GM23338 (cell line): ENCODE data around the gene SSR3. TPM values are rescaled to one million over a fixed set of nuclear protein-coding genes. Genes with fewer than 3 reads are reported as not detected.

Source experiments
- ATAC-seq: fragments of 200-7000 bp; cut with Tn5 transposase; 3 replicates; pipeline ENCODE4 v1.9.1; 2020
- DNase-seq: peaks from one replicate; pipeline ENCODE4 v3.0.0-alpha.2; 2015; ENCODE audit warnings: low spot score
- H2AFZ ChIP-seq: fragments of 200-600 bp; sonication (generic); 2 replicates; pipeline ENCODE4 v1.8.0; 2016; ENCODE audit warnings: antibody characterized with exemption, mild to moderate bottlenecking, moderate library complexity
- H3F3A ChIP-seq: fragments of 200-600 bp; sonication (generic); replicated peaks from 2 replicates; pipeline ENCODE4 v1.8.0; 2017; ENCODE audit warnings: antibody characterized with exemption, mixed run types, low read depth
- H3K27ac ChIP-seq: fragments of 200-600 bp; sonication (generic); 2 replicates; pipeline ENCODE4 v1.6.1; 2016; ENCODE audit warnings: low read depth
- H3K27me3 ChIP-seq: fragments of 200-600 bp; sonication (generic); 2 replicates; pipeline ENCODE4 v1.8.0; 2016; ENCODE audit warnings: mild to moderate bottlenecking, mixed run types, moderate library complexity; ENCODE audit not compliant: insufficient read depth
- H3K36me3 ChIP-seq: fragments of 200-600 bp; sonication (generic); 2 replicates; pipeline ENCODE4 v1.8.0; 2016; ENCODE audit warnings: mild to moderate bottlenecking; ENCODE audit not compliant: insufficient read depth
- H3K4me1 ChIP-seq: fragments of 200-600 bp; sonication (generic); 2 replicates; pipeline ENCODE4 v1.8.0; 2016; ENCODE audit warnings: mild to moderate bottlenecking, moderate library complexity; ENCODE audit not compliant: insufficient read depth
- H3K4me2 ChIP-seq: fragments of 200-600 bp; sonication (generic); 2 replicates; pipeline ENCODE4 v1.7.1; 2017; ENCODE audit warnings: mixed run types
- H3K4me3 ChIP-seq: fragments of 200-600 bp; sonication (generic); 2 replicates; pipeline ENCODE4 v1.6.1; 2016; ENCODE audit warnings: mixed run types
- H3K79me2 ChIP-seq: fragments of 200-600 bp; sonication (generic); replicated peaks from 2 replicates; pipeline ENCODE4 v1.8.0; 2017; ENCODE audit warnings: mild to moderate bottlenecking; ENCODE audit not compliant: insufficient read depth
- H3K9me2 ChIP-seq: fragments of 200-600 bp; sonication (generic); 2 replicates; pipeline ENCODE4 v1.8.0; 2017; ENCODE audit not compliant: insufficient read depth
- H4K20me1 ChIP-seq: fragments of 200-600 bp; sonication (generic); replicated peaks from 2 replicates; pipeline ENCODE4 v1.8.0; 2017; ENCODE audit warnings: mild to moderate bottlenecking; ENCODE audit not compliant: insufficient read depth
- H3K27ac Mint-ChIP-seq: 2 replicates; pipeline ENCODE4 v1.8.0; 2020; ENCODE audit warnings: inconsistent platforms, mild to moderate bottlenecking, moderate library complexity, mixed read lengths
- H3K27me3 Mint-ChIP-seq: 3 replicates; pipeline ENCODE4 v1.8.0; 2022; ENCODE audit warnings: low read depth, mild to moderate bottlenecking, moderate library complexity, mixed read lengths, inconsistent platforms; ENCODE audit not compliant: insufficient read depth, poor library complexity
- H3K36me3 Mint-ChIP-seq: 3 replicates; pipeline ENCODE4 v1.8.0; 2021; ENCODE audit warnings: low read depth, mild to moderate bottlenecking, inconsistent platforms, moderate library complexity, mixed read lengths
- H3K4me1 Mint-ChIP-seq: 3 replicates; pipeline ENCODE4 v1.8.0; 2020; ENCODE audit warnings: mild to moderate bottlenecking, inconsistent platforms, mixed read lengths
- H3K4me3 Mint-ChIP-seq: 3 replicates; pipeline ENCODE4 v1.8.0; 2021; ENCODE audit warnings: moderate library complexity, mild to moderate bottlenecking, inconsistent platforms, mixed read lengths
- H3K9me3 Mint-ChIP-seq: 3 replicates; pipeline ENCODE4 v1.8.0; 2020; ENCODE audit warnings: moderate library complexity, mild to moderate bottlenecking, inconsistent platforms, mixed read lengths
- CREB1 ChIP-seq: fragments of 250-450 bp; sonication (Bioruptor Pico); IDR thresholded peaks from 2 replicates; pipeline ENCODE4 v1.5.0; 2020; ENCODE audit warnings: low read depth, mild to moderate bottlenecking, moderate library complexity
- ETS1 ChIP-seq: IDR thresholded peaks from 2 replicates; pipeline ENCODE4 v1.6.1; 2016; ENCODE audit warnings: antibody characterized with exemption
- EZH2 ChIP-seq: fragments of 200-600 bp; sonication (generic); IDR thresholded peaks from one replicate; pipeline ENCODE4 v1.8.0; 2017; ENCODE audit warnings: antibody characterized with exemption, mild to moderate bottlenecking, low read depth; ENCODE audit not compliant: unreplicated experiment
- EZH2phosphoT487 ChIP-seq: fragments of 200-600 bp; sonication (generic); IDR thresholded peaks from one replicate; pipeline ENCODE4 v1.8.1; 2018; ENCODE audit warnings: antibody characterized with exemption; ENCODE audit not compliant: unreplicated experiment
- JUNB ChIP-seq: IDR thresholded peaks from one replicate; pipeline ENCODE4 v1.6.1; 2016; ENCODE audit warnings: antibody characterized with exemption; ENCODE audit not compliant: unreplicated experiment
- NANOG ChIP-seq: IDR thresholded peaks from 2 replicates; pipeline ENCODE4 v1.6.1; 2016; ENCODE audit warnings: antibody characterized with exemption, borderline replicate concordance
- POLR2AphosphoS5 ChIP-seq: IDR thresholded peaks from 2 replicates; pipeline ENCODE4 v1.6.1; 2016; ENCODE audit warnings: antibody characterized with exemption, low read depth
- STAT1 ChIP-seq: IDR thresholded peaks from one replicate; pipeline ENCODE4 v1.6.1; 2016; ENCODE audit warnings: antibody characterized with exemption; ENCODE audit not compliant: unreplicated experiment
- ZNF114 ChIP-seq: fragments of 250-450 bp; sonication (Bioruptor Pico); IDR thresholded peaks from 2 replicates; pipeline ENCODE4 v1.5.0; 2020; ENCODE audit warnings: mild to moderate bottlenecking, moderate library complexity
- ZNF331 ChIP-seq: fragments of 250-450 bp; sonication (Bioruptor Pico); IDR thresholded peaks from 2 replicates; pipeline ENCODE4 v1.5.0; 2020; ENCODE audit warnings: low read depth, mild to moderate bottlenecking, moderate library complexity
- polyA plus RNA-seq: library from polyadenylated mRNA; unstranded; fragments of >200 nt; fragmentation: Nextera tagmentation; extraction: Ambion mirVana; gene quantifications from 2 replicates; pipeline ENCODE4 v1.2.1, GENCODE V29; 2016
- total RNA-seq: library from RNA; depleted of rRNA; stranded (reverse); fragments of >200 nt; shearing (Covaris generic); gene quantifications from 2 replicates; pipeline ENCODE4 v1.2.3, GENCODE V29; 2014
- TF ChIP-seq, protein P1 (sequence below): fragments of 250-450 bp; sonication (Bioruptor Pico); IDR thresholded peaks from 2 replicates; pipeline ENCODE4 v1.5.0; 2020; ENCODE audit warnings: mild to moderate bottlenecking, moderate library complexity
- TF ChIP-seq, protein P2 (sequence below): IDR thresholded peaks from one replicate; pipeline ENCODE4 v1.6.1; 2018; ENCODE audit warnings: antibody characterized with exemption; ENCODE audit not compliant: unreplicated experiment
- TF ChIP-seq, protein P3 (sequence below), 2 experiments: fragments of 200-600 bp in 1 of 2; sonication (generic) in 1 of 2; conservative IDR thresholded peaks; 2 replicates each; pipeline versions ENCODE4 v1.5.1 to v1.6.1; 2016 to 2017; ENCODE audit warnings: antibody characterized with exemption in 2 of 2, low read depth in 2 of 2, mild to moderate bottlenecking in 2 of 2, moderate library complexity in 1 of 2

Gene SSR3
- total and polyA plus RNA-seq, 2 experiments from 2014 or later, result 143 to 173 TPM

DNA sequence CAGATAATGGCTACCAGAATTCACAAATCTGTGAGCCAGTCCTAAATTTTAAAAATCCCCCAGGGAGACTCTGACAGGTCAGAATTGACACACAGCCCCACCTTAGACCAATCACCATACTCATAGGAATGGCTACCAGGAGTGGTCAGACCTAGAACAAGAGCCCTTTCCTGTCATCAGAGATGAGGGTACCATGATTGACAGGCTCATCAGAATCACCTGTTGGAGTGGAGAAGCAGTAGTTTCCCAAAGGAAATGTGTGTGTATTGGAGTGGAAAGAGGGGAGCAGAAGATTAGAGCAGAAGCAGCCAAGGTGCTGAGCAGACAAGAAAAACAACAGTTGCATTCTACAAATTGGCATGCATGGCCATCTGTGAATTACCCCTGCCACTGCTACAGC is 27.0 kb upstream of the SSR3 start:
- Mint-ChIP-seq H3K9me3 (no peaks in the 10 kb centered on the region), H3K36me3 (no peaks in the 10 kb centered on the region), H3K27ac (no peak overlapping the region), H3K4me3 (no peak overlapping the region), H3K4me1 (no peaks in the 10 kb centered on the region), H3K27me3 (peaks cover 1% of the 10 kb centered on the region)
- H3K4me2 ChIP-seq, result no peak overlapping the region
- H3K4me1 ChIP-seq, result peaks cover 7% of the 10 kb centered on the region
- H3K27ac ChIP-seq, result no peak overlapping the region
- no peaks in the 10 kb centered on the region for H3K36me3 ChIP-seq
- no peak overlapping the region for H2AFZ ChIP-seq
- H3K27me3 ChIP-seq, result no peaks in the 10 kb centered on the region
- DNase-seq, result no peak
- TF ChIP-seq NANOG (no peak), EZH2 (no peak), CREB1 (CRISPR knock-in tag) (no peak), EZH2phosphoT487 (no peak), ZNF331 (no peak), STAT1 (no peak), ZNF114 (CRISPR knock-in tag) (no peak), JUNB (no peak), POLR2AphosphoS5 (no peak), ETS1 (no peak)
- TF ChIP-seq, protein P1, sequence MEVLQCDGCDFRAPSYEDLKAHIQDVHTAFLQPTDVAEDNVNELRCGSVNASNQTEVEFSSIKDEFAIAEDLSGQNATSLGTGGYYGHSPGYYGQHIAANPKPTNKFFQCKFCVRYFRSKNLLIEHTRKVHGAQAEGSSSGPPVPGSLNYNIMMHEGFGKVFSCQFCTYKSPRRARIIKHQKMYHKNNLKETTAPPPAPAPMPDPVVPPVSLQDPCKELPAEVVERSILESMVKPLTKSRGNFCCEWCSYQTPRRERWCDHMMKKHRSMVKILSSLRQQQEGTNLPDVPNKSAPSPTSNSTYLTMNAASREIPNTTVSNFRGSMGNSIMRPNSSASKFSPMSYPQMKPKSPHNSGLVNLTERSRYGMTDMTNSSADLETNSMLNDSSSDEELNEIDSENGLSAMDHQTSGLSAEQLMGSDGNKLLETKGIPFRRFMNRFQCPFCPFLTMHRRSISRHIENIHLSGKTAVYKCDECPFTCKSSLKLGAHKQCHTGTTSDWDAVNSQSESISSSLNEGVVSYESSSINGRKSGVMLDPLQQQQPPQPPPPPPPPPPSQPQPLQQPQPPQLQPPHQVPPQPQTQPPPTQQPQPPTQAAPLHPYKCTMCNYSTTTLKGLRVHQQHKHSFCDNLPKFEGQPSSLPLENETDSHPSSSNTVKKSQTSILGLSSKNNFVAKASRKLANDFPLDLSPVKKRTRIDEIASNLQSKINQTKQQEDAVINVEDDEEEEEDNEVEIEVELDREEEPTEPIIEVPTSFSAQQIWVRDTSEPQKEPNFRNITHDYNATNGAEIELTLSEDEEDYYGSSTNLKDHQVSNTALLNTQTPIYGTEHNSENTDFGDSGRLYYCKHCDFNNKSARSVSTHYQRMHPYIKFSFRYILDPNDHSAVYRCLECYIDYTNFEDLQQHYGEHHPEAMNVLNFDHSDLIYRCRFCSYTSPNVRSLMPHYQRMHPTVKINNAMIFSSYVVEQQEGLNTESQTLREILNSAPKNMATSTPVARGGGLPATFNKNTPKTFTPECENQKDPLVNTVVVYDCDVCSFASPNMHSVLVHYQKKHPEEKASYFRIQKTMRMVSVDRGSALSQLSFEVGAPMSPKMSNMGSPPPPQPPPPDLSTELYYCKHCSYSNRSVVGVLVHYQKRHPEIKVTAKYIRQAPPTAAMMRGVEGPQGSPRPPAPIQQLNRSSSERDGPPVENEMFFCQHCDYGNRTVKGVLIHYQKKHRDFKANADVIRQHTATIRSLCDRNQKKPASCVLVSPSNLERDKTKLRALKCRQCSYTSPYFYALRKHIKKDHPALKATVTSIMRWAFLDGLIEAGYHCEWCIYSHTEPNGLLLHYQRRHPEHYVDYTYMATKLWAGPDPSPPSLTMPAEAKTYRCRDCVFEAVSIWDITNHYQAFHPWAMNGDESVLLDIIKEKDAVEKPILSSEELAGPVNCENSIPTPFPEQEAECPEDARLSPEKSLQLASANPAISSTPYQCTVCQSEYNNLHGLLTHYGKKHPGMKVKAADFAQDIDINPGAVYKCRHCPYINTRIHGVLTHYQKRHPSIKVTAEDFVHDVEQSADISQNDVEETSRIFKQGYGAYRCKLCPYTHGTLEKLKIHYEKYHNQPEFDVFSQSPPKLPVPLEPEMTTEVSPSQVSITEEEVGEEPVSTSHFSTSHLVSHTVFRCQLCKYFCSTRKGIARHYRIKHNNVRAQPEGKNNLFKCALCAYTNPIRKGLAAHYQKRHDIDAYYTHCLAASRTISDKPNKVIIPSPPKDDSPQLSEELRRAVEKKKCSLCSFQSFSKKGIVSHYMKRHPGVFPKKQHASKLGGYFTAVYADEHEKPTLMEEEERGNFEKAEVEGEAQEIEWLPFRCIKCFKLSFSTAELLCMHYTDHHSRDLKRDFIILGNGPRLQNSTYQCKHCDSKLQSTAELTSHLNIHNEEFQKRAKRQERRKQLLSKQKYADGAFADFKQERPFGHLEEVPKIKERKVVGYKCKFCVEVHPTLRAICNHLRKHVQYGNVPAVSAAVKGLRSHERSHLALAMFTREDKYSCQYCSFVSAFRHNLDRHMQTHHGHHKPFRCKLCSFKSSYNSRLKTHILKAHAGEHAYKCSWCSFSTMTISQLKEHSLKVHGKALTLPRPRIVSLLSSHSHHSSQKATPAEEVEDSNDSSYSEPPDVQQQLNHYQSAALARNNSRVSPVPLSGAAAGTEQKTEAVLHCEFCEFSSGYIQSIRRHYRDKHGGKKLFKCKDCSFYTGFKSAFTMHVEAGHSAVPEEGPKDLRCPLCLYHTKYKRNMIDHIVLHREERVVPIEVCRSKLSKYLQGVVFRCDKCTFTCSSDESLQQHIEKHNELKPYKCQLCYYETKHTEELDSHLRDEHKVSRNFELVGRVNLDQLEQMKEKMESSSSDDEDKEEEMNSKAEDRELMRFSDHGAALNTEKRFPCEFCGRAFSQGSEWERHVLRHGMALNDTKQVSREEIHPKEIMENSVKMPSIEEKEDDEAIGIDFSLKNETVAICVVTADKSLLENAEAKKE (CRISPR knock-in tag), result no peak
- TF ChIP-seq, protein P2, sequence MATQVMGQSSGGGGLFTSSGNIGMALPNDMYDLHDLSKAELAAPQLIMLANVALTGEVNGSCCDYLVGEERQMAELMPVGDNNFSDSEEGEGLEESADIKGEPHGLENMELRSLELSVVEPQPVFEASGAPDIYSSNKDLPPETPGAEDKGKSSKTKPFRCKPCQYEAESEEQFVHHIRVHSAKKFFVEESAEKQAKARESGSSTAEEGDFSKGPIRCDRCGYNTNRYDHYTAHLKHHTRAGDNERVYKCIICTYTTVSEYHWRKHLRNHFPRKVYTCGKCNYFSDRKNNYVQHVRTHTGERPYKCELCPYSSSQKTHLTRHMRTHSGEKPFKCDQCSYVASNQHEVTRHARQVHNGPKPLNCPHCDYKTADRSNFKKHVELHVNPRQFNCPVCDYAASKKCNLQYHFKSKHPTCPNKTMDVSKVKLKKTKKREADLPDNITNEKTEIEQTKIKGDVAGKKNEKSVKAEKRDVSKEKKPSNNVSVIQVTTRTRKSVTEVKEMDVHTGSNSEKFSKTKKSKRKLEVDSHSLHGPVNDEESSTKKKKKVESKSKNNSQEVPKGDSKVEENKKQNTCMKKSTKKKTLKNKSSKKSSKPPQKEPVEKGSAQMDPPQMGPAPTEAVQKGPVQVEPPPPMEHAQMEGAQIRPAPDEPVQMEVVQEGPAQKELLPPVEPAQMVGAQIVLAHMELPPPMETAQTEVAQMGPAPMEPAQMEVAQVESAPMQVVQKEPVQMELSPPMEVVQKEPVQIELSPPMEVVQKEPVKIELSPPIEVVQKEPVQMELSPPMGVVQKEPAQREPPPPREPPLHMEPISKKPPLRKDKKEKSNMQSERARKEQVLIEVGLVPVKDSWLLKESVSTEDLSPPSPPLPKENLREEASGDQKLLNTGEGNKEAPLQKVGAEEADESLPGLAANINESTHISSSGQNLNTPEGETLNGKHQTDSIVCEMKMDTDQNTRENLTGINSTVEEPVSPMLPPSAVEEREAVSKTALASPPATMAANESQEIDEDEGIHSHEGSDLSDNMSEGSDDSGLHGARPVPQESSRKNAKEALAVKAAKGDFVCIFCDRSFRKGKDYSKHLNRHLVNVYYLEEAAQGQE, result no peak
- TF ChIP-seq, protein P3, sequence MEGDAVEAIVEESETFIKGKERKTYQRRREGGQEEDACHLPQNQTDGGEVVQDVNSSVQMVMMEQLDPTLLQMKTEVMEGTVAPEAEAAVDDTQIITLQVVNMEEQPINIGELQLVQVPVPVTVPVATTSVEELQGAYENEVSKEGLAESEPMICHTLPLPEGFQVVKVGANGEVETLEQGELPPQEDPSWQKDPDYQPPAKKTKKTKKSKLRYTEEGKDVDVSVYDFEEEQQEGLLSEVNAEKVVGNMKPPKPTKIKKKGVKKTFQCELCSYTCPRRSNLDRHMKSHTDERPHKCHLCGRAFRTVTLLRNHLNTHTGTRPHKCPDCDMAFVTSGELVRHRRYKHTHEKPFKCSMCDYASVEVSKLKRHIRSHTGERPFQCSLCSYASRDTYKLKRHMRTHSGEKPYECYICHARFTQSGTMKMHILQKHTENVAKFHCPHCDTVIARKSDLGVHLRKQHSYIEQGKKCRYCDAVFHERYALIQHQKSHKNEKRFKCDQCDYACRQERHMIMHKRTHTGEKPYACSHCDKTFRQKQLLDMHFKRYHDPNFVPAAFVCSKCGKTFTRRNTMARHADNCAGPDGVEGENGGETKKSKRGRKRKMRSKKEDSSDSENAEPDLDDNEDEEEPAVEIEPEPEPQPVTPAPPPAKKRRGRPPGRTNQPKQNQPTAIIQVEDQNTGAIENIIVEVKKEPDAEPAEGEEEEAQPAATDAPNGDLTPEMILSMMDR (conservative IDR thresholded peaks at IDR 0.05; ENCODE audit: low read depth in 2 of 2), result no peak
- H3K79me2 ChIP-seq, result no peaks in the 10 kb centered on the region
- H3K4me3 ChIP-seq, result no peak overlapping the region
- H3F3A ChIP-seq, result no peaks in the 10 kb centered on the region
- no peak for ATAC-seq
- H4K20me1 ChIP-seq, result no peaks in the 10 kb centered on the region
- H3K9me2 ChIP-seq, result no peaks in the 10 kb centered on the region
